Uterus (tissue), 4 donors: ENCODE results near the gene CPXCR1. TPM values are rescaled to one million over a fixed set of nuclear protein-coding genes. Genes with fewer than 3 reads are reported as not detected.
"Not testable (repeated sequence)": the region's sequence is repeated elsewhere in the genome, so short reads cannot be mapped to it uniquely, and the experiment has no call there.

Experiments
- DNase-seq, 2 donors: peaks; one replicate each; pipeline ENCODE4 v3.0.0-alpha.2; 2019 to 2020
- H3K27ac ChIP-seq, 2 donors: fragments of 200-600 bp; sonication (generic); 1 replicate in 1 of 2; 2 replicates in 1 of 2; pipeline ENCODE4 v1.5.1; 2016 to 2018
- H3K27me3 ChIP-seq, 2 donors: fragments of 200-600 bp; sonication (generic); one replicate each; pipeline ENCODE4 v1.5.1; 2018 to 2019; ENCODE audit warnings: control low read depth in 1 of 2
- H3K36me3 ChIP-seq, 2 donors: fragments of 200-600 bp; sonication (generic); one replicate each; pipeline ENCODE4 v1.5.1; 2019; ENCODE audit warnings: control low read depth in 1 of 2
- H3K4me1 ChIP-seq, 2 donors: fragments of 200-600 bp; sonication (generic); one replicate each; pipeline ENCODE4 v1.5.1; 2018 to 2019; ENCODE audit warnings: control low read depth in 1 of 2
- H3K4me3 ChIP-seq, 2 donors: fragments of 200-600 bp; sonication (generic); 1 replicate in 1 of 2; 2 replicates in 1 of 2; pipeline ENCODE4 v1.5.1; 2018 to 2019; ENCODE audit warnings: mild to moderate bottlenecking in 1 of 2
- H3K9me3 ChIP-seq, 2 donors: fragments of 200-600 bp; sonication (generic); one replicate each; pipeline ENCODE4 v1.5.1; 2019; ENCODE audit warnings: control low read depth in 1 of 2
- POLR2A ChIP-seq, 2 donors: fragments of 450-650 bp; IDR thresholded peaks; one replicate each; pipeline ENCODE4 v1.6.1; 2016; ENCODE audit warnings: antibody characterized with exemption in 2 of 2, mild to moderate bottlenecking in 1 of 2, moderate library complexity in 1 of 2
- intact Hi-C: fragments of 100-400 bp; cut with DNase I; formaldehyde crosslinking; loops from one replicate; pipeline ENCODE4 v1.15.1; 2023; ENCODE audit warnings: low total_unique reads
- total RNA-seq, 4 donors: library from RNA; depleted of rRNA in 3 of 4; stranded (reverse); fragments of >200 nt in 3 of 4; gene quantifications; one replicate each; pipeline versions ENCODE4 v1.1.0 to v1.2.4, GENCODE V29; 2014 to 2023
- TF ChIP-seq, protein P1 (sequence below), 4 experiments: fragments of 200-600 bp in 2 of 4; fragments of 450-650 bp in 2 of 4; sonication (generic) in 2 of 4; IDR thresholded peaks; one replicate each; pipeline ENCODE4 v1.5.1; 2016 to 2019; ENCODE audit warnings: antibody characterized with exemption in 4 of 4, mild to moderate bottlenecking in 2 of 4, moderate library complexity in 1 of 4
- donor health status: DM: yes; HTN: yes; CAD: no.

The CPXCR1 gene
- total RNA-seq: not detected

DNA sequence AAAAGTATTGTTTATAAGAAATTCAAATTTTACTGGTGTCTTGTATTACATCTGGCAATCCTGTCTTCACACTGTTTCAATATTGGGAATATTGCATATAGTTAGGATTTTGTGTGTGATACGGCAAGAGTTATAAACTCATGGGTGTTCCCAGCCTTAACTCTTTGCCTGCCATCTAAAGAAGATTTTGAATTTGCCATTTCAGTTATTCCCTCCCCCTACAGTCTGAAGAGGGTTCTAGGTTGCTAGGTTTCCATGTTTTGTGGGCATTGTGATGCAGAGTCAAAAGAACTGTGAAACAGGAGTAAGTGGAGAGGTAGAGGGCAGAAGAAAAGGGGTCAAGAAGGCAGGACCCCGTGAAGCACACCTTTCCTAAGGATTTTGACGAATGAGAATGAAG, at the start of gene CPXCR1:
CPXCR1 (plus strand) TSS at position 301 of the 400 bp plus-strand sequence. CDS start 6,190 bp downstream, outside the sequence.
- no peak for TF ChIP-seq POLR2A (IDR thresholded peaks at IDR 0.05)
- TF ChIP-seq, protein P1, sequence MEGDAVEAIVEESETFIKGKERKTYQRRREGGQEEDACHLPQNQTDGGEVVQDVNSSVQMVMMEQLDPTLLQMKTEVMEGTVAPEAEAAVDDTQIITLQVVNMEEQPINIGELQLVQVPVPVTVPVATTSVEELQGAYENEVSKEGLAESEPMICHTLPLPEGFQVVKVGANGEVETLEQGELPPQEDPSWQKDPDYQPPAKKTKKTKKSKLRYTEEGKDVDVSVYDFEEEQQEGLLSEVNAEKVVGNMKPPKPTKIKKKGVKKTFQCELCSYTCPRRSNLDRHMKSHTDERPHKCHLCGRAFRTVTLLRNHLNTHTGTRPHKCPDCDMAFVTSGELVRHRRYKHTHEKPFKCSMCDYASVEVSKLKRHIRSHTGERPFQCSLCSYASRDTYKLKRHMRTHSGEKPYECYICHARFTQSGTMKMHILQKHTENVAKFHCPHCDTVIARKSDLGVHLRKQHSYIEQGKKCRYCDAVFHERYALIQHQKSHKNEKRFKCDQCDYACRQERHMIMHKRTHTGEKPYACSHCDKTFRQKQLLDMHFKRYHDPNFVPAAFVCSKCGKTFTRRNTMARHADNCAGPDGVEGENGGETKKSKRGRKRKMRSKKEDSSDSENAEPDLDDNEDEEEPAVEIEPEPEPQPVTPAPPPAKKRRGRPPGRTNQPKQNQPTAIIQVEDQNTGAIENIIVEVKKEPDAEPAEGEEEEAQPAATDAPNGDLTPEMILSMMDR (IDR thresholded peaks at IDR 0.05): no peak
- Histone ChIP-seq H3K4me3 (no peak within 1 kb of the TSS), H3K9me3 (no peaks in the 10 kb centered on the region), H3K27ac (no peak within 1 kb of the TSS), H3K27me3 (no peaks in the 10 kb centered on the region), H3K4me1 (no peaks in the 10 kb centered on the region), H3K36me3 (no peaks in the 10 kb centered on the region)
- no peak for DNase-seq
- intact Hi-C loops: no loop called here

DNA sequence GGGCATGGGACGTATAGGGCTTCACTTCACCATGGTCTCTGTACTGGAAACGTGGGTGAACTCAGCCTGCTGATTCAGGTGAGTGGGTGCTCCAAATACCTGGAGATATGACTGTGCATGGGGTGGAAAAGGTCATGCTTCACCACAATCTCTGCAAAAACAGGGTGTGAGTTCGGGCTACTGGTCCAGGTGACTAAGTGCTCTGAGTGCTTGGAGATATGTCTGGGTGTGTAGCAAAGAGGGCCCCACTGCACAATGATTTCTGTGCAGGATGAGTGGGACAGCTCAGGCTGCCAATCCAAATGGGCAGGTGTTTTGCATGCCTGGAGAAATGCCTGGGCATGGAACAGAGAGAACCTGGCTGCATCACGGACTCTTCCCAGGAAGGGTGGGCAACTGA, 11.2 kb upstream of the CPXCR1 start:
- no peak for TF ChIP-seq POLR2A (IDR thresholded peaks at IDR 0.05)
- TF ChIP-seq, protein P1 (IDR thresholded peaks at IDR 0.05): no peak
- intact Hi-C loops: no loop called here
- DNase-seq: no peak
- no peak overlapping the region for H3K27ac ChIP-seq
- no peaks in the 10 kb centered on the region for H3K9me3 ChIP-seq
- no peaks in the 10 kb centered on the region for H3K36me3 ChIP-seq
- no peaks in the 10 kb centered on the region for H3K27me3 ChIP-seq
- no peak overlapping the region for H3K4me3 ChIP-seq
- no peaks in the 10 kb centered on the region for H3K4me1 ChIP-seq

DNA sequence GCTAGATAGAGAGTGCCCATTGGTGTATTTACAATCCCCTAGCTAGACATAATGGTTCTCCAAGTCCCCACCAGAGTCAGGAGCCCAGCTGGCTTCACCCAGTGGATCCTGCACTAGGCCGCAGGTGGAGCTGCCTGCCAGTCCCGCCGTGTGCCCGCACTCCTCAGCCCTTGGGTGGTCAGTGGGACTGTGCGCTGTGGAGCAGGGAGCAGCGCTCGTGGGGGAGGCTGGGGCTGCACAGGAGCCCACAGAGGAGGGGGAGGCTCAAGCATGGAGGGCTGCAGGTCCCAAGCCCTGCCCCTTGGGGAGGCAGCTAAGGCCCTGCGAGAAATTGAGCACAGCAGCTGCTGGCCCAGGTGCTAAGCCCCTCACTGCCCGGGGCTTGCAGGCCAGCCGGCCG, 810 bp upstream of the CPXCR1 start:
- DNase-seq, H3K9me3 ChIP-seq, H3K27me3 ChIP-seq, intact Hi-C loops, H3K4me1 ChIP-seq, H3K27ac ChIP-seq, H3K36me3 ChIP-seq, H3K4me3 ChIP-seq: not testable (repeated sequence)

- H3K27me3 ChIP-seq, H3K27ac ChIP-seq, H3K9me3 ChIP-seq, intact Hi-C loops, H3K4me1 ChIP-seq, DNase-seq, H3K4me3 ChIP-seq, H3K36me3 ChIP-seq: not testable (repeated sequence)
These were observed 5.3 kb downstream of the CPXCR1 start for GRCh38 chrX:88752339-88752738.

GRCh38 chrX:88789825-88790224, 42.8 kb downstream of the CPXCR1 start:
- Histone ChIP-seq H3K27me3 (no peaks in the 10 kb centered on the region), H3K9me3 (no peaks in the 10 kb centered on the region), H3K36me3 (no peaks in the 10 kb centered on the region), H3K4me1 (no peaks in the 10 kb centered on the region), H3K27ac (no peak overlapping the region), H3K4me3 (no peak overlapping the region)
- DNase-seq: no peak
- intact Hi-C loops: no loop called here
- no peak for TF ChIP-seq POLR2A (IDR thresholded peaks at IDR 0.05)
- TF ChIP-seq, protein P1 (IDR thresholded peaks at IDR 0.05): no peak
